IMR-90 (cell line): Measurements from ENCODE around the gene HMBS. TPM values are rescaled to one million over a fixed set of nuclear protein-coding genes. Genes with fewer than 3 reads are reported as not detected.
A peak's percentile ranks its signal among the peaks of the same experiment; 100 is the strongest.
"Not testable (repeated sequence)": the region's sequence is repeated elsewhere in the genome, so short reads cannot be mapped to it uniquely, and the experiment has no call there.

Source experiments
- ATAC-seq: fragments of 200-7000 bp; cut with Tn5 transposase; 2 replicates; pipeline ENCODE4 v1.9.1; 2020; ENCODE audit warnings: low read depth, mild to moderate bottlenecking, moderate library complexity
- BruUV-seq: library from RNA; stranded (reverse); fragments of 400-500 nt; replicated peaks from 2 replicates; lab custom pipeline; 2021; lab: Mats Ljungman, UMichigan
- CTCF ChIA-PET: fragments of 300-600 bp; formaldehyde crosslinking; extraction: SDS; loops from one replicate; lab custom pipeline; 2021; ENCODE audit warnings: antibody characterized with exemption; lab: Yijun Ruan, JAX
- POLR2A ChIA-PET: fragments of 300-600 bp; sonication (Branson Sonifier 250); formaldehyde crosslinking; loops from one replicate; lab custom pipeline; 2022; ENCODE audit warnings: antibody characterized with exemption; ENCODE audit not compliant: unreplicated experiment; lab: Charles Lee
- DNase-seq: peaks from one replicate; pipeline ENCODE4 v3.0.0; 2013
- H2AFZ ChIP-seq: replicated peaks from 2 replicates; pipeline ENCODE3; 2013; ENCODE audit warnings: low read length, mild to moderate bottlenecking; ENCODE audit not compliant: poor library complexity
- H2AK5ac ChIP-seq: 2 replicates; pipeline ENCODE4 v1.6.1; 2013; ENCODE audit warnings: low read depth, low read length, inconsistent platforms
- H2AK9ac ChIP-seq: replicated peaks from 2 replicates; pipeline ENCODE3; 2013; ENCODE audit warnings: mild to moderate bottlenecking, low read depth, low read length, moderate library complexity; ENCODE audit not compliant: poor library complexity
- H2BK120ac ChIP-seq: 2 replicates; pipeline ENCODE4 v1.6.1; 2013; ENCODE audit warnings: low read depth, low read length, inconsistent platforms
- H2BK15ac ChIP-seq: 3 replicates; pipeline ENCODE4 v1.6.1; 2013; ENCODE audit warnings: low read depth, low read length, inconsistent platforms
- H2BK20ac ChIP-seq: 2 replicates; pipeline ENCODE4 v1.6.1; 2013; ENCODE audit warnings: low read depth, mild to moderate bottlenecking, inconsistent platforms, low read length, moderate library complexity
- H2BK5ac ChIP-seq: 2 replicates; pipeline ENCODE4 v1.6.1; 2013; ENCODE audit warnings: mild to moderate bottlenecking, low read depth, low read length, inconsistent platforms; ENCODE audit not compliant: poor library complexity, severe bottlenecking
- H3K14ac ChIP-seq: replicated peaks from 2 replicates; pipeline ENCODE4 v1.6.1; 2013; ENCODE audit warnings: low read depth, low read length, inconsistent platforms
- H3K18ac ChIP-seq: 2 replicates; pipeline ENCODE4 v1.6.1; 2013; ENCODE audit warnings: low read depth, low read length, control low read depth
- H3K23ac ChIP-seq: 2 replicates; pipeline ENCODE4 v1.6.1; 2013; ENCODE audit warnings: low read depth, low read length, inconsistent platforms
- H3K27ac ChIP-seq: 2 replicates; pipeline ENCODE4 v1.5.1; 2013; ENCODE audit warnings: mild to moderate bottlenecking, control low read depth, low read length; ENCODE audit not compliant: insufficient read depth
- H3K27me3 ChIP-seq: 2 replicates; pipeline ENCODE4 v1.6.1; 2013; ENCODE audit warnings: low read length; ENCODE audit not compliant: control insufficient read depth, insufficient read depth
- H3K36me3 ChIP-seq: 2 replicates; pipeline ENCODE4 v1.6.1; 2013; ENCODE audit warnings: low read length, mixed read lengths; ENCODE audit not compliant: control insufficient read depth, insufficient read depth
- H3K4ac ChIP-seq: 2 replicates; pipeline ENCODE4 v1.6.1; 2013; ENCODE audit warnings: low read depth, low read length, inconsistent platforms
- H3K4me1 ChIP-seq: 2 replicates; pipeline ENCODE4 v1.6.1; 2013; ENCODE audit warnings: low read length, mixed read lengths; ENCODE audit not compliant: control insufficient read depth, insufficient read depth
- H3K4me2 ChIP-seq: 2 replicates; pipeline ENCODE4 v1.6.1; 2013; ENCODE audit warnings: low read depth, mild to moderate bottlenecking, control low read depth, low read length, moderate library complexity
- H3K4me3 ChIP-seq: 2 replicates; pipeline ENCODE4 v1.5.1; 2013; ENCODE audit warnings: low read depth, mild to moderate bottlenecking, control low read depth, low read length, moderate library complexity; ENCODE audit not compliant: insufficient read depth
- H3K56ac ChIP-seq: 2 replicates; pipeline ENCODE4 v1.6.1; 2013; ENCODE audit warnings: low read length, inconsistent platforms; ENCODE audit not compliant: insufficient read depth; ENCODE audit errors: extremely low read depth
- H3K79me1 ChIP-seq, 2 experiments: 2 replicates each; pipeline ENCODE4 v1.6.1; 2013; ENCODE audit warnings: low read length in 2 of 2, inconsistent platforms in 1 of 2, low read depth in 1 of 2
- H3K9ac ChIP-seq: 2 replicates; pipeline ENCODE4 v1.6.1; 2013; ENCODE audit warnings: low read depth, low read length, control low read depth
- H3K9me1 ChIP-seq: 2 replicates; pipeline ENCODE4 v1.6.1; 2013; ENCODE audit warnings: low read length, inconsistent platforms; ENCODE audit not compliant: insufficient read depth
- H3K9me3 ChIP-seq: 2 replicates; pipeline ENCODE4 v1.6.1; 2013; ENCODE audit warnings: low read length; ENCODE audit not compliant: control insufficient read depth, insufficient read depth
- H4K20me1 ChIP-seq: 2 replicates; pipeline ENCODE4 v1.6.1; 2013; ENCODE audit warnings: low read length, inconsistent platforms; ENCODE audit not compliant: insufficient read depth
- H4K5ac ChIP-seq: 2 replicates; pipeline ENCODE4 v1.6.1; 2013; ENCODE audit warnings: mild to moderate bottlenecking, low read depth, low read length, control low read depth
- H4K8ac ChIP-seq, 2 experiments: 2 replicates each; pipeline ENCODE4 v1.6.1; 2013; ENCODE audit warnings: low read depth in 2 of 2, low read length in 2 of 2, control low read depth in 1 of 2, inconsistent platforms in 1 of 2
- H4K91ac ChIP-seq: 2 replicates; pipeline ENCODE4 v1.6.1; 2013; ENCODE audit warnings: low read depth, low read length, inconsistent platforms; ENCODE audit not compliant: insufficient read depth
- USF2 ChIP-seq: fragments of 150-350 bp; IDR thresholded peaks from 2 replicates; pipeline ENCODE4 v1.6.1; 2017; ENCODE audit warnings: mild to moderate bottlenecking, antibody characterized with exemption, low read length, low read depth
- WGBS, 2 experiments: methylation state at CpG; one replicate each; pipeline versions ENCODE4 v1.1.5 to v1.1.7; 2013; ENCODE audit warnings: missing lambda C conversion rate in 2 of 2; ENCODE audit not compliant: insufficient read length in 1 of 2; ENCODE audit errors: extremely low coverage in 2 of 2; 5-methylcytosine and 5-hydroxymethylcytosine counted together
- dilution Hi-C: fragments of 300-500 bp; cut with HindIII; formaldehyde crosslinking; loops from one replicate; pipeline ENCODE4 v1.14.3; 2018; ENCODE audit warnings: low sequenced_read_pairs; ENCODE audit not compliant: unreplicated experiment
- in situ Hi-C: fragments of 300-500 bp; cut with MboI; formaldehyde crosslinking; loops from 3 replicates; pipeline ENCODE4 v1.14.3; 2019; ENCODE audit warnings: low sequenced_read_pairs, inconsistent platforms, mixed read lengths
- intact Hi-C: fragments of 100-400 bp; cut with micrococcal nuclease; formaldehyde crosslinking; loops from 2 replicates; pipeline ENCODE4 v1.10.0; 2022
- polyA plus RNA-seq, 3 experiments: library from polyadenylated mRNA; depleted of rRNA; stranded (reverse); fragments of >200 nt; gene quantifications; 2 replicates each; pipeline ENCODE4 v1.2.3, GENCODE V29; 2012; ENCODE audit warnings: low replicate concordance in 1 of 3
- total RNA-seq: library from RNA; depleted of rRNA; stranded (reverse); fragments of >200 nt; gene quantifications from 2 replicates; pipeline ENCODE4 v1.2.3, GENCODE V29; 2012
- TF ChIP-seq, protein P1 (sequence below): conservative IDR thresholded peaks from 2 replicates; pipeline ENCODE4 v1.5.1; 2012; ENCODE audit warnings: mild to moderate bottlenecking, low read depth, low read length, improper control_type of control experiment

The HMBS gene
- total and polyA plus RNA-seq, 2 of the 4 experiments (the other 2 are of a cell fraction) = 17.9 to 59.5 TPM

DNA sequence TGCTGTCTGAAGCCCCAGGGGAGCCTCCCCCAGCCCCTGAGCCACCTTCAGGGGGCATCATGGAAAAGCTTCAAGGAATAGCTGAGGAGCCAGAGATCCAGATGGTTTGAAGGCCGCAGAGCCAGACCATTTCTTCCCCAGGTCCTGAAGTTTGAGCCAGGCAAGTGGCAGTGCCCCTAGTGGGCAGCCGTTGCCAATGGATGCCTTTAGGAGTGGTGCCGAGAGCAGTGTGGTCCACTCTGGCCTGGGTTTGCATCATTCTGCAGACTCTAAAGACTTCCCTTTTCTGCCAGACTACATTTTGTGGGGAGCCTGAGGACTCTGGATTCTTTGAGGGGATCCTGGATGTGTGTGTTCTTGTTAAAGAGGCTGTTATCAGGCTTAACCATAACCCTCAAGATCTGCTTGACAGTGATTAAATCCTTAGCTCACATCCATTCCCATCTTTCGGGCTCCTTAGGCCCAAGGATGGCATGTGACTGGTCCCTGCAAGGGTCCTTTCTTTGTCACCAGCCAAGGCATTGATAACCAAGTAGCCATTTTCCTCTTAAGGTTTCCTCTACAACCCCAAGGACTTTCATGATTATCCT lies 49.8 kb downstream of the HMBS start:
- CTCF ChIA-PET = interaction anchor here (1.7 kb wide), 1 partner anchor 21 kb away, joined by 3 read pairs; no protein-coding TSS in a partner anchor
- no peak overlapping the region for H3K9ac ChIP-seq
- intact Hi-C loops (no loop called here), in situ Hi-C loops (no loop called here), dilution Hi-C loops (no loop called here)
- peaks cover 0 to 4% of the 10 kb centered on the region in 2 experiments; a peak in 1 of 4 replicates for H3K79me1 ChIP-seq
- peaks cover 35% of the 10 kb centered on the region for H3K36me3 ChIP-seq
- H3K4me2 ChIP-seq = no peak overlapping the region
- no peaks in the 10 kb centered on the region for H3K4me1 ChIP-seq
- no peak overlapping the region for H2BK120ac ChIP-seq
- no peak overlapping the region for H2BK20ac ChIP-seq
- POLR2A ChIA-PET = no interaction called here
- no peak overlapping the region for H2BK15ac ChIP-seq
- no peak overlapping the region for H2AK9ac ChIP-seq
- TF ChIP-seq, protein P1, sequence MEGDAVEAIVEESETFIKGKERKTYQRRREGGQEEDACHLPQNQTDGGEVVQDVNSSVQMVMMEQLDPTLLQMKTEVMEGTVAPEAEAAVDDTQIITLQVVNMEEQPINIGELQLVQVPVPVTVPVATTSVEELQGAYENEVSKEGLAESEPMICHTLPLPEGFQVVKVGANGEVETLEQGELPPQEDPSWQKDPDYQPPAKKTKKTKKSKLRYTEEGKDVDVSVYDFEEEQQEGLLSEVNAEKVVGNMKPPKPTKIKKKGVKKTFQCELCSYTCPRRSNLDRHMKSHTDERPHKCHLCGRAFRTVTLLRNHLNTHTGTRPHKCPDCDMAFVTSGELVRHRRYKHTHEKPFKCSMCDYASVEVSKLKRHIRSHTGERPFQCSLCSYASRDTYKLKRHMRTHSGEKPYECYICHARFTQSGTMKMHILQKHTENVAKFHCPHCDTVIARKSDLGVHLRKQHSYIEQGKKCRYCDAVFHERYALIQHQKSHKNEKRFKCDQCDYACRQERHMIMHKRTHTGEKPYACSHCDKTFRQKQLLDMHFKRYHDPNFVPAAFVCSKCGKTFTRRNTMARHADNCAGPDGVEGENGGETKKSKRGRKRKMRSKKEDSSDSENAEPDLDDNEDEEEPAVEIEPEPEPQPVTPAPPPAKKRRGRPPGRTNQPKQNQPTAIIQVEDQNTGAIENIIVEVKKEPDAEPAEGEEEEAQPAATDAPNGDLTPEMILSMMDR = peak; percentile 31; the same call in 1 of the 2 replicates
- TF ChIP-seq USF2 = no peak
- DNase-seq = no peak
- no peak overlapping the region for H3K4me3 ChIP-seq
- no peak overlapping the region for H4K8ac ChIP-seq
- H3K14ac ChIP-seq = no peak overlapping the region
- no peak overlapping the region for H3K23ac ChIP-seq
- H4K5ac ChIP-seq = no peak overlapping the region
- WGBS, 2 experiments = 83% methylated on average over 2 of the region's 4 CpGs; no CpG with 5 or more reads in 1 of the 2 experiments
- H3K56ac ChIP-seq = no peak overlapping the region
- no peaks in the 10 kb centered on the region for H4K20me1 ChIP-seq
- no peak overlapping the region for H2BK5ac ChIP-seq
- H3K27me3 ChIP-seq = peaks cover 2% of the 10 kb centered on the region; the same call in 1 of the 2 replicates
- H2AK5ac ChIP-seq = no peak overlapping the region
- H3K9me3 ChIP-seq = no peaks in the 10 kb centered on the region
- no peak overlapping the region for H3K4ac ChIP-seq
- no TSS peak for BruUV-seq
- no peak overlapping the region for H2AFZ ChIP-seq
- H4K91ac ChIP-seq = no peak overlapping the region
- H3K9me1 ChIP-seq = peaks cover 2% of the 10 kb centered on the region; the same call in 1 of the 2 replicates
- H3K18ac ChIP-seq = no peak overlapping the region
- H3K27ac ChIP-seq = no peak overlapping the region
- ATAC-seq = no peak; the same call in 1 of the 2 replicates

DNA sequence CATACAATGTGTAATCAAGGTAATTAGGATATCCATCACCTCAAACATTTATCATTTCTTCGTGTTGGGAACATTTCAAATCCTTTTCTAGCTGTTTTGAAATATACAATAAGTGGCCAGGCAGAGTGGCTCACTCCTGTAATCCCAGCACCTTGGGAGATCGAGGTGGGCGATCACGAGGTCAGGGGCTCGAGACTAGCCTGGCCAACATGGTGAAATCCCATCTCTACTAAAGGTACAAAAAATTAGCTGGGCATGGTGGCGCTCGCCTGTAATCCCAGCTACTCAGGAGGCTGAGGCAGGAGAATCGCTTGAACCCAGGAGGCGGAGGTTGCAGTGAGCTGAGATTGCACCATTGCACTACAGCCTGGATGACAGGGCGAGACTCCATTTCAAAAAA lies 54.6 kb downstream of the HMBS start:
- H2BK20ac ChIP-seq, H4K8ac ChIP-seq, H3K27me3 ChIP-seq, H2AK5ac ChIP-seq, dilution Hi-C loops, H3K14ac ChIP-seq, H3K36me3 ChIP-seq, H2BK120ac ChIP-seq, H4K5ac ChIP-seq, H4K91ac ChIP-seq, H3K9me1 ChIP-seq, CTCF ChIA-PET, H3K23ac ChIP-seq, H3K79me1 ChIP-seq, in situ Hi-C loops, H2BK5ac ChIP-seq, intact Hi-C loops, H3K9me3 ChIP-seq, H3K56ac ChIP-seq, H3K4me2 ChIP-seq, H2AFZ ChIP-seq, H2BK15ac ChIP-seq, ATAC-seq, H4K20me1 ChIP-seq, H3K4me3 ChIP-seq, H2AK9ac ChIP-seq, H3K4me1 ChIP-seq, DNase-seq, POLR2A ChIA-PET, H3K18ac ChIP-seq, BruUV-seq, H3K9ac ChIP-seq, H3K27ac ChIP-seq, H3K4ac ChIP-seq: not testable (repeated sequence)
- no CpG with 5 or more reads among the region's 10 CpGs for WGBS, 2 experiments
